Measurements from ENCODE around the gene TXLNA.

TXLNA gene

DNA sequence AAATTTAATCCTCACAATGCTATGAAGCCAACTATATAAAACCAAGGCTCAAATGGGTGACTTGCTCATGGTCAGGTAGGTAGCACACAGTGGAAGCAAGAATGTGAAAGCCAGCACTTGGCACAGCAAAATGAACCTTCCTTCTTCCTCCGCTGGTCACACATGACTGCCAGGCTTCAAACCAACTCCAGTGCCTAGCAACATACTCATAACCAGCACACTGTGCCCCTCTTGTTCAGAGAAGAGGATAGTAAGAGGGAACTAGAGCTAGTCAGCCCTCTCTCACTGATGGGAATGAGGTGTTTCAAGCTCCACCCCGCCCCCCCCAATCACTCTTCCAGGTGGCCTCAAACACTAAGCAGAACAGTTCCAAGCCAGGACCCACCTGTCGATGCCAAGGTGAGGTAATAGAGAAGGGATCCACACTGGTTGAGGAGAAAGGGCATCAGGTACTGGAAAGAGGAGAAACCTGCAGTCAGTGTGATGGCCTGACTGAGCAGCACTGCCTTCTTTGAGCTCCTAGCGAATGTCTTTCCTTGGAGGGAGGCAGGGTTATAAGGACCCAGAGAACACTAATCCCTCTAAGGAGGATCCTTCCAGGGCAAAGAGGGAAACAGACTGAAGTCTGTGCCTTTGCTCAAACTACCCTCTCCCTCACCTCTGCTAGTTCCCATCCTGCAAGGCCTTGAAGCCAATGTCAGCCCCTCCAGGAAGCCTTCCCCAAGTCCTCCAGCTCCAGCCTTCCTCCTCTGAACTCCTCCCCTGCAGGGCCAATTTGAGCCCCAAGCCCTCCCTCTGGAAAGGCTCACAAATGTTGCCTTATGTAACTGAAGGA, 41.5 kb downstream of the TXLNA start:
- TF ChIP-seq ZFX (IDR thresholded peaks at IDR 0.05) (no peak), CTCF (conservative IDR thresholded peaks at IDR 0.05) (no peak)

GRCh38 chr1:32221581-32221979, 42.1 kb downstream of the TXLNA start:
- H3K27ac ChIP-seq = peak overlapping the region; percentile 88
- no peak for TF ChIP-seq ZFX (IDR thresholded peaks at IDR 0.05)
- TF ChIP-seq CTCF (conservative IDR thresholded peaks at IDR 0.05) = no peak

More for the DNA sequence above, 41.5 kb downstream of the TXLNA start:
- peak overlapping the region; percentile 88; the same call in 1 of the 2 replicates for H3K27ac ChIP-seq

- H3K27ac ChIP-seq = peak within 1 kb of the TSS; percentile 88
- peak; percentile 80; the same call in 1 of the 2 replicates for TF ChIP-seq ZFX (IDR thresholded peaks at IDR 0.05)
- TF ChIP-seq CTCF (conservative IDR thresholded peaks at IDR 0.05) = no peak
Measured at GRCh38 chr1:32221980-32222755, 42.7 kb downstream of the TXLNA start, which contains the start of the genes EIF3I and TMEM234. EIF3I (plus strand) TSS chr1:32222407; CDS start chr1:32222442, 35 bp downstream. TMEM234 (minus strand) TSS chr1:32222353; CDS start chr1:32222322, 31 bp downstream.

GRCh38 chr1:32223683-32224082, 44.2 kb downstream of the TXLNA start:
- TF ChIP-seq CTCF (conservative IDR thresholded peaks at IDR 0.05) (no peak), ZFX (IDR thresholded peaks at IDR 0.05) (no peak)
- peak overlapping the region; percentile 88 for H3K27ac ChIP-seq

- peak overlapping the region; percentile 88 for H3K27ac ChIP-seq
- TF ChIP-seq ZFX (IDR thresholded peaks at IDR 0.05) (no peak), CTCF (conservative IDR thresholded peaks at IDR 0.05) (no peak)
Measured at GRCh38 chr1:32224285-32224684, 44.8 kb downstream of the TXLNA start.

DNA sequence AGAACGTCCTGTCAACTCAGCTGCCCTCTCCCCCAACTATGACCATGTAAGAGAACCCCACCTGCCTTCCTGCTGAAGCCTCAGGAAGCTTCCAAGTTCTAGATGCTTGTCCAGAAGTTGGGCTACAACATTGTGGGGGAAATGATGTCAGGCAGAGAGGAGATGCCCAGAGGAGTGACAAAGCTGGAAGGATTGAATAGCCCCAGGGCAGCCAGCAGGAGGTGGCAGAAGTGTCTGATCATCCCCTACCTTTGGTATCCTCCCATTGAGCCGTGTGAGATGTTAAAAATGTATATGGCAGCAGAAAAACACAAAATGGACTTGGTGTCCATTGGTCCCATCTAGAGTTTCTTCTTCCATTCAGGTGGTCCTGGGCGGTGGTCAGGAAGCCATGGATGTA, 49.3 kb downstream of the TXLNA start:
- no peak overlapping the region for H3K27ac ChIP-seq
- TF ChIP-seq ZFX (IDR thresholded peaks at IDR 0.05) = no peak
- TF ChIP-seq CTCF (conservative IDR thresholded peaks at IDR 0.05) = no peak

Data from C4-2B (cell line).